HG03342 (cell line): ENCODE results near the gene GID8.

Experiments used
- ATAC-seq: cut with Tn5 transposase; IDR thresholded peaks from one replicate; pipeline ENCODE4 v1.9.1; 2021; ENCODE audit warnings: mild to moderate bottlenecking, moderate library complexity; ENCODE audit not compliant: unreplicated experiment

GID8 gene

GRCh38 chr20:62902926-62903615 is 34.9 kb upstream of the GID8 start:
- ATAC-seq: no peak

- no peak for ATAC-seq
Measured at GRCh38 chr20:62905536-62906117, 32.3 kb upstream of the GID8 start.

DNA sequence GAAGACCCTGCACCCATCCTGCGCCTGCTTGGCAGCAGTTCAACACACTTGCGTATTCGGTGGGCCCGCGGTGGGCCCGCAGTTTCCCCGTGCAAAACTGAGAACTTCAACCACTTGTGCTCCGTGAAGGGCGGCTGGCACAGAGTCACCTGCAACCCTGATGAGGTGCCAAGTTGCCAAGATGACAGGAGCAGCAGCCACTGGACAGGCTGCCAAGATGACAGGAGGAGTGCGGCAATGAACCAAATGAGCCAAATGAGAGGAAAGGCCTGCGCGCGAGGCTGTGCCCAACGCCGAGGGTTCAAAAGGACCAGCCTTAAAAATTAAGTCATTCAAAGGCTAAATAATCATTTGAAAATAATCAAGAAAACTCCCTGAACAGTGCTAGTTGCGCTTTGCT is 31.7 kb upstream of the GID8 start:
- ATAC-seq: no peak

DNA sequence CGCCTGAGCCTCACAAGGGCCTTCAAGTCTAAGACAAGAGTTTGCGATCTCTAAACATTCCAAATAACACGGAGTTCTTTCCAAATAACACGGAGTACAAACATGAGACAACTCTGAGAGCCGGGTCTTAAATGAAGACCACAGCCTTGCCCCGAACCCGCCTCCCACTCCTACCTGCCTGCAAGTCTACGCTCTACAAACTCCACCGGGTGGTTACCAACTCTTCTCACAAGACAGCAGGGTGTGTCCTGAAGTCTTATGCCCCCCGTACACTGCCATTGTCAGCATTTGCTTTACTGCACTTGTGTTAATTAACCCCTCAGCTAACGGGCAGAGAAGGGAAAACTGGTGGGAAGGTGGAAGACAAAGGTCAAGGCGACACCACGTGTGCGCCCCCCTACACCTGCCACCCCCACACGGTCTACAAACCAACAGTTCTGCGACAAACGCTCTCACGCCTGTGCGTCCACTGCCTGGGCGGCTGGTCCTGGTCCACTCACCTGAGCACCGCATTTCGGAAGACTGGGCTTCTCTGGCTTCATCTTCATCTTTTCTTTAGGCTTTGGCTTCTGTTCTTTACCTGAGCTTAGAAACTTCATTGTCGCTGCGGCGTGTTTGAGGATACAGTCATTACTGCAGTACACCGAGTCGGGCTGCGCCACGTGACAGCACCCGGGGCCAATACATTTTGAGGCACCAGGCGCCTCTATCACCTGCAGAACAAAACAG is 31.1 kb upstream of the GID8 start:
- no peak for ATAC-seq

DNA sequence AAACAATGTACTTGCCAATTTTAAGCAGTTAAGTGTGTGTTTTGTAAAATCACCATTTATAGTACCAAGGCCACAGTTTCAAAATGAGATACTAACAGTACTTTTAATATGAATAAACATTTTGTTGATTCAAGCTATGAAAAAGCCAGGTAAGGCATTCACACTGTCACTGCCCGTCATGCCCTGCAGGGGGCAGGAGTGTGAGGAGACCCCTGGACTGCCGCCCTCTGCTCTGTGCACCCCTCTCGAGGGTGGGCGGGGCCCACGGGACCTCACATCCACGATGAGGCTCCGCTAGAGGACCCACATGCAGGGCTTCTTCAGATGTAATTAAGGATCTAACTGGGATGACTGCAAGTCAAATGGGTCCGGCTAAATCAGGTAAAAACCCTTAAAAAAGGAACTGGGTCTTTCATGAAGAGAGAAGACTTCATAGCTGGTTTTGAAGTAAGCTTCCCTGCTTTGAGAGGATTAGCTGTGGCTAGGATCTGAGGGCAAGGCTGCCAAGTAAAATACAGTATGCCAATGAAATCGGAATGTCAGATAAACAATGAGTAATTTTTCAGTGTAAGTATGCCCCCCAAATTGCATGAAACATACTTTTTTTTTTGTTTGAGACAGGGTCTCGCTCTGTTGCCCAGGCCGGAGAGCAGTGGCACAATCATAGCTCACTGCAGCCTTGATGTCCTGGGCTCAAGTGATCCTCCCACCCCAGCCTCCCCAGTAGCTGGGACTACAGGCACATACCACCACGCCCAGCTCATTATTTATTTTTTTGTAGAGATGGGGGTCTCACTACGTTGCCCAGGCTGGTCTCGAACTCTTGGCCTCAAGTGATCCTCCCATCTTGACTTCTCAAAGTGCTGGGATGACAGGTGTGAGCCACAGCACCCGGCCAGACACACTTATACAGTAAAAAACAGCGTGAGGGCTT is 30.3 kb upstream of the GID8 start:
- ATAC-seq: no peak

DNA sequence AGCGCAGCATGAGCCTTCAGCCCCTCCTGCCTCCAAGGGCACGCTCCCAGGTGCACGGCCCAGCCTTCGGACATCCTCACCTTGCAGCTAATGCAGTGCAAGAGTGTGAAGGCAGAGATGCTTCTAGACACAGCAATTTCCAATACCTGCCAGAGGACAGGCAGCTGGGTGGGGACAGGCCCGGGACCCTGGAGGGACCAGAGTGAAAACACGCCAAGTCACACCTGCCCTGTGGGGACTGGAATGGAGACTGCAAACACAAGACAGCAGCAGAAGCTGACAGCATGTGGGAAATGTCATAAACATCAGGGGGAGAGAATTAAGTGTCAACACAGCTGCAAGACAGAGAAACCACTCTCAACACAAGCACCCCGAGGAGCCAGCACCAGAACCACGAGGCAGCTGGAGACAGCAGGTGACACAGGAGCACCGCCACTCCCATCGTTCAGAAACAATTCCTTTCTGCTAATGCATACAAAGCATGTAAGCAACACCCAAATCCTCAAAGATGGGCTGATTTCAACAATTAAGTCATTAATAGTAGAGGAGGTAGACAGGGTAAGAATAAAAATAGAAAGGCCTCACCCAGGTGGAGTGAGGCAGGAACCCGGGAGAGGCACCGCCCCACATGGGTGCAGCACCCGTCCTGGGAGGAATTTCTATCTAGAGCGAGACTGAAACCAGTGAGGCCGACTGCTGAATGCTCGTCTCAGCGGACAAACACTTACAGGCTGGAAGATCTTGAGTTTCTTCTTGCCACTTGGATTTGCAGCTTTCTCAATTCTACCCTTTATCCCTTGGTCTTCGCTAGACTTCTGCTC is 28.8 kb upstream of the GID8 start:
- ATAC-seq: no peak

DNA sequence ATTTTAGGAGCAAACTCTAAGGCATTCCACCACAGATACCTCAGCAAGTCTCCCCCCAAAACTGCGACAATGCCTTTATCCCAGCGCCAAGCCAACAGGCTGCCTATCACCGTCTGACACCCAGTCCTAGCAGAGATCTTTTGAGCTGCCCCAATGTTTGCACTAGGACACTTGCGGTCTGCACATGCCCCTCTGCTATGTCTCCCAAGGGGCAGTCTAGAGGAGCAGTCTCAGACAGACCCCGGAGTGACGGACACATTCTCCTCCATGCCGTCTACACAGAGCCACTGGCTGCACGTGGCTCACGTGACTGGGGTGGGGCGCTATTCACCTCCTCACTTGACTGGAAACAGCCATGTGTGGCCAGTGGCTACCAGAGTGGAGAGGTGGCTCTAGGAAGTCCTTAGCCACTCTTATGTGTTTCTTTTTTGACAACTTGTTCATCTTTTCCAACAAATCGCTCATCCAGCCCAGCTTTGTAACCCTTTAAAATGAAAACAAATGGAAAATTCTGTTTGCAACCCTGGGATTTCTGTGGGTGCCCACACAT is 27.7 kb upstream of the GID8 start:
- ATAC-seq: no peak

DNA sequence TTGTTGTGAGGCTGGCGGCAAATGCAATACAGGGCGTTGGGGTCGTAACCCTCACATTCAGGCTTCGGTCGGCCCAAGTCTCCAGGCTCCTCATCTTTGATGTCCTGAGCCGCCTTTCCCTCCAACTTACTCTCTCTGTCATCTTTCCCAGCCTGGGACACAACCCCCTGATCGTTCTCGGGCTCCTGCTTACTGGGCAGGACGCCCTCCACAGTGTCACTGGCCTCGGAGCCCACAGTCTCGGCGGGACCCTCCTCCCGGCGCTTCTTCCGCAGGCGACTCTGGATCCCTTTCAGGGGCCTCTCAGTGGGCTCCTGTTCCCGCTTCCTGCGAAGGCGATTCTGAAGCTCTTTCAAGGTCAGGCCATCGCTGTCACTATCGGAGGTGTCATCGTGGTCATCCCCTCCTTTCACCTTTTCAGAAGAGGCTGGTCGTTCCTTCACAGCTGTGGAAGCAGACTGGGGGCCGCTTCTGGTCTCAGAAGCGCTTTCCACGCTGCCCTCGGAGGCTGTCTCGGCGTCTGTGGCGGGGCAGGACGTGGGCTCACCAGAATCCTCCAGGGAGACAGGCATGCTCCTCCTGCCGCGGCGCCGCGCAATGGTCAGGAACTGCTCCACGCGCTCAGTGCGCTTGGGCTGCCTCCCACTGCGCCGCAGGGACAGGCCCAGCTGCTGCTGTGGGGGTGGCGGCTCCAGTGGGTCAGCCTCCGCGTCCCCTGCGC is 27.0 kb upstream of the GID8 start:
- ATAC-seq: no peak

DNA sequence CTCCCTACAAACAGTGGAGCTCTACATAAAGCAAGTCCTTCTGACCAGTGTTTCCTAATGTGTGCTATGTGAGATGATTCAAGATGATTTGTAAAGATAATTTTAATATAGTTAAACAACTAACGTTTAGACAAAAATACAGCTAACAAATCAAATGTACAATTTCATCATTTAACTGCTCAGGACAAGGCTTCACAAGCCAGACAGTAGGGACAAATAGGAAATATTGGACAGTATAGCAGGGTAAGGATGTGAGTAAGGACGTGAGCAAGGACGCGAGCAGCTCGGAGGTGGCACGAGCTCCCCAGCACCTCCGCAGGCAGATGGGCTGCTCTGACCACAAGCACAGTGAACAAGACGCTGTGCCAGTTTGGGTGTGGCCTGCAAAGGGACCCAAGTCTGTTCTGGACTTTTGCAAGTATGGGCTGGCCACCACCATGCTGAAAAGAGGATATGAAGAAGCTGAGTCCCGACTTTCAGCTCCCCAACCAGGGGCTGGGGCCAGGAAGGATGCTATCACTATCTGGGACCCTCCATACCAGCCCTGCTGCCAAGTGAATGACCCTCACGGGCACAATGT is 26.2 kb upstream of the GID8 start:
- ATAC-seq: no peak

DNA sequence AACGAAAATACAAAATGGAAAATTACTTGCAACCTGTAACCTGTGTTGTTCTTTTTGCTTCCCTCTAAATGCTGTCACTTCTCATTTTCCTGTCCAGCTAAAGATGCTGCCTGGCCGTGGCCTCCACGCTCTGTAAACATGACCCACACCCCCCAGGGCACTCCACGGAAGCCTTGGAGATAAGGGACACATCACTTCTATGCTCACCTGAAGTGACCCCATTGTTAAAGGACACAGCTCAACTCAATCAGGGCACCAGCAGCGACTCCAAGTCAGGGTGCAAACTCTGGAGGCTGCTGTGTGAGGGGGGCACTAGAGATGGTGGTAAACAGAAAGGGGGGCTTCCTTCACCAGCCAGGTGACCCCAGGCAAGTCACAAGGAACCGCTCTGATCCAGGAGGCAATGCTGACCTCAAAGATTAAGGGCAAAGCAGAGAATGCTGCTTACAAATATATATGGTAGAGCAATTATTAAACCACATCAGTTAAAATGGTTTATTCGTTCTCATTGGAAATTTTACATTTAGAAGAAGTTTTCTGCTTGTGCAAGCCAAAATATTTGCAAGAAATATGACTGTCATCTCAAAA is 24.8 kb upstream of the GID8 start:
- no peak for ATAC-seq

DNA sequence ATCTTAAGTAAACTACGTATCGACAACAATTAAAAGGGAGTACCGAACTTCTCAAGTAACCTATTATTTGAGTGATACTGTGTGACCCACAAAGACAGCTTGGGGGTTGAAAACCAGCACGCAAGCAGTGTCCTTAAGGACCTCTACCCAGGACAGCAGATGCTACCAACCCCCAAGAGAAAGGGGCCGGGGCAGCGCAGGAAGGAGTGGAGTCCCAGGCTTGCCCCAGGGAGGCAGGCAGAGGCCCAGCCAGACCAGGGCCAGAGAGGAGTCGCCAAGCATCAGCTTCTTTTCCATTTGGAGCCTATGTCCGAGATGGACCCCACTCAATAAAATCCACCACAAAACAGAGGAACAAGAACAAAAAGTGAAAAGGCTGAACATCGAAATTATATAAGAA is 23.5 kb upstream of the GID8 start:
- no peak for ATAC-seq

DNA sequence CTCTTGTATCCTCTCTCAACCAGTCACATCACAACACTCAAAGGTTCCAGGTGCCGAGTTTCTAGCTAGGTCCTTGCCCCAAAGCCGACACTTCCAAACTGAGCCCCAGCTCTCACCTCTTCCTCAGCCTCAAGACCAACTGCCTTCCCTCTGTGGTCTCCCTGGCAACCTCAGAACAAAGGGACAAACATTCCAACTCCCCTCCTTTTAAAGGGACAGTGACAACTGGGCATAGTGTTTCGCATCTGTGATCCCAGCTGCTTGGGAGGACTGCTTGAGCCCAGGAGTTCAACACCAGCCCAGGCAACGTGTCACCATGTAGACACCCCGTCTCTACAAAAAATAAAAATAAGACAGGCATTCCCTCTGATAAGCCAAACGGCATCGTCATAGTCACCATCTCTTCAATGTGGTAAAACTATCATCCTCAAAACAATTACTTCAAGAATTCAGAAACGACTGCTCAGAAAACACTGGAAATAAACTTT is 22.9 kb upstream of the GID8 start:
- no peak for ATAC-seq

GRCh38 chr20:62916703-62917476 is 21.1 kb upstream of the GID8 start:
- ATAC-seq: no peak

- no peak for ATAC-seq
Measured at GRCh38 chr20:62917720-62918119, 20.2 kb upstream of the GID8 start.

GRCh38 chr20:62918147-62918546 is 19.8 kb upstream of the GID8 start:
- ATAC-seq: no peak

GRCh38 chr20:62918831-62919230 is 19.1 kb upstream of the GID8 start:
- ATAC-seq: no peak

DNA sequence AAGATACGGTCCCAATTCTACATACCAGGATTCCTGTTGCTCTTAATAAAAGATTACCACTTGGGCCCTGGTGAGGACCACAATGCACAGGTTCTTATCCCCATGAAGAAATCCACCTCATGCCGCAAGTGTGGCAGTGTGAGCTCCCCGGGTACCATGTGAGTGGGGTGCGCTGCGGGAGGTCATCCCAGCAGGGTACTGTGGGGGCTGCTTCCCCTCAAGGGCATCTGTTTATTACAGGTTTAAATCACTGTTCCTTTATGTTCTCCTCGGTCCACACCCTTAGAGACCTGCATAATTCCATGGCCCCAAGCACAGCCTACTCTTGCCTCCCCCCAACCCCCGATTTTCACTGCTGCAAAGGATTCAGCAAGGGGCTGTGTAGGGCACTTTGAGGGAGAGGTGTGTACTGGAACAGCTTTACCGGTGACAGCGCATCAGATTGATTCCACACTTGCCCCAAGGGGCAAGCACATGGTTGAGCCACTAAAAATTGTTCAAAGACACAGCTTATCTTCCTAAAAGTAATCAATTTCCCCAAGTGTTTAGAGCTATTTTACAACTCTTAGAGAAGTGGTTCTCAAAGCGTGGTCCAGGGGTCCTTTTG is 17.8 kb upstream of the GID8 start:
- no peak for ATAC-seq
